Mesothelial cell of epicardium (in vitro differentiated cells): Measurements from ENCODE around the gene DAB2IP. TPM values are rescaled to one million over a fixed set of nuclear protein-coding genes. Genes with fewer than 3 reads are reported as not detected.

Experiments
- DNase-seq, 2 experiments: peaks; one replicate each; pipeline ENCODE4 v3.0.0; 2021; ENCODE audit warnings: low spot score in 2 of 2; ENCODE audit not compliant: unreplicated experiment in 2 of 2
- H3K27ac Mint-ChIP-seq: 2 replicates; pipeline ENCODE4 v1.8.0; 2021; ENCODE audit warnings: mixed read lengths
- H3K27me3 Mint-ChIP-seq: 2 replicates; pipeline ENCODE4 v1.8.0; 2021; ENCODE audit warnings: low read depth, mixed read lengths
- H3K36me3 Mint-ChIP-seq: 2 replicates; pipeline ENCODE4 v1.8.0; 2021; ENCODE audit warnings: mixed read lengths
- H3K4me1 Mint-ChIP-seq: 2 replicates; pipeline ENCODE4 v1.8.0; 2021; ENCODE audit warnings: mixed read lengths
- H3K4me3 Mint-ChIP-seq: 2 replicates; pipeline ENCODE4 v1.8.0; 2021; ENCODE audit warnings: mild to moderate bottlenecking, moderate library complexity, mixed read lengths
- H3K9me3 Mint-ChIP-seq: 2 replicates; pipeline ENCODE4 v1.8.0; 2021; ENCODE audit warnings: mixed read lengths
- total RNA-seq: library from RNA; stranded (reverse); gene quantifications from 3 replicates; pipeline ENCODE4 v1.2.1, GENCODE V29; 2021
- TF ChIP-seq, protein P1 (sequence below): fragments of 200-600 bp; sonication (generic); IDR thresholded peaks from one replicate; pipeline ENCODE4 v1.5.0; 2021; ENCODE audit warnings: antibody characterized with exemption; ENCODE audit not compliant: unreplicated experiment

DAB2IP gene
- total RNA-seq, 1 donor from 2014 or later: 75.7 TPM

- Mint-ChIP-seq H3K4me3 (peak overlapping the region; percentile 86), H3K9me3 (no peaks in the 10 kb centered on the region), H3K27ac (peak overlapping the region; percentile 92), H3K4me1 (peaks cover 44% of the 10 kb centered on the region), H3K27me3 (no peaks in the 10 kb centered on the region), H3K36me3 (peaks cover 3% of the 10 kb centered on the region)
- TF ChIP-seq, protein P1, sequence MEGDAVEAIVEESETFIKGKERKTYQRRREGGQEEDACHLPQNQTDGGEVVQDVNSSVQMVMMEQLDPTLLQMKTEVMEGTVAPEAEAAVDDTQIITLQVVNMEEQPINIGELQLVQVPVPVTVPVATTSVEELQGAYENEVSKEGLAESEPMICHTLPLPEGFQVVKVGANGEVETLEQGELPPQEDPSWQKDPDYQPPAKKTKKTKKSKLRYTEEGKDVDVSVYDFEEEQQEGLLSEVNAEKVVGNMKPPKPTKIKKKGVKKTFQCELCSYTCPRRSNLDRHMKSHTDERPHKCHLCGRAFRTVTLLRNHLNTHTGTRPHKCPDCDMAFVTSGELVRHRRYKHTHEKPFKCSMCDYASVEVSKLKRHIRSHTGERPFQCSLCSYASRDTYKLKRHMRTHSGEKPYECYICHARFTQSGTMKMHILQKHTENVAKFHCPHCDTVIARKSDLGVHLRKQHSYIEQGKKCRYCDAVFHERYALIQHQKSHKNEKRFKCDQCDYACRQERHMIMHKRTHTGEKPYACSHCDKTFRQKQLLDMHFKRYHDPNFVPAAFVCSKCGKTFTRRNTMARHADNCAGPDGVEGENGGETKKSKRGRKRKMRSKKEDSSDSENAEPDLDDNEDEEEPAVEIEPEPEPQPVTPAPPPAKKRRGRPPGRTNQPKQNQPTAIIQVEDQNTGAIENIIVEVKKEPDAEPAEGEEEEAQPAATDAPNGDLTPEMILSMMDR: no peak
- peak; percentile 38 to 69 for DNase-seq
Observed at GRCh38 chr9:121652021-121652837, 795 bp downstream of the DAB2IP start.

DNA sequence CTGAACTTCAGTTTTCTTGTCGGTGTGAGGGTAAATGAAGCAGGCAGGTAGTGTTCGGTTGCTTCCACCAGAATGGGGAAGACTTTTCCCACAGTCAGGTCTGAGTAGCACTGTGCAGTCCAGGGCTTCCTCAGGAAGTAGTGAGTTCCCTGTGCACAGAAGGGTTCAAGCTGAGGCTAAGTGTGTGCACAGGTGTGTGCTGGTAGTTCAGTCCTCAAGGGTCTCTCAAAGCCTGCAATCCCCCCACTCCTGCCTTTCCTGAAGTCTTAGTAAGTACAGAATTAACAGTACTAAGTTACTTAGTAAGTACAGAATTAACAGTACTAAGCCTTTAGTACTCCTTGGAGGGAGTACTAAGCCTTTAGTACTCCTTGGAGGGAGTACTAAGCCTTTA lies 1.4 kb downstream of the DAB2IP start:
- Mint-ChIP-seq H3K4me3 (peak overlapping the region; percentile 86), H3K9me3 (no peaks in the 10 kb centered on the region), H3K27ac (peak overlapping the region; percentile 92), H3K4me1 (peaks cover 43% of the 10 kb centered on the region), H3K36me3 (peaks cover 3% of the 10 kb centered on the region), H3K27me3 (no peaks in the 10 kb centered on the region)
- TF ChIP-seq, protein P1: no peak
- DNase-seq: no peak

- H3K27ac Mint-ChIP-seq: no peak overlapping the region
- TF ChIP-seq, protein P1: no peak
- peaks cover 30% of the 10 kb centered on the region for H3K4me1 Mint-ChIP-seq
- no peaks in the 10 kb centered on the region for H3K27me3 Mint-ChIP-seq
- H3K4me3 Mint-ChIP-seq: no peak overlapping the region
- peaks cover 3% of the 10 kb centered on the region for H3K36me3 Mint-ChIP-seq
- no peak for DNase-seq
- no peaks in the 10 kb centered on the region for H3K9me3 Mint-ChIP-seq
Observed at GRCh38 chr9:121654499-121655140, 3.2 kb downstream of the DAB2IP start.

DNA sequence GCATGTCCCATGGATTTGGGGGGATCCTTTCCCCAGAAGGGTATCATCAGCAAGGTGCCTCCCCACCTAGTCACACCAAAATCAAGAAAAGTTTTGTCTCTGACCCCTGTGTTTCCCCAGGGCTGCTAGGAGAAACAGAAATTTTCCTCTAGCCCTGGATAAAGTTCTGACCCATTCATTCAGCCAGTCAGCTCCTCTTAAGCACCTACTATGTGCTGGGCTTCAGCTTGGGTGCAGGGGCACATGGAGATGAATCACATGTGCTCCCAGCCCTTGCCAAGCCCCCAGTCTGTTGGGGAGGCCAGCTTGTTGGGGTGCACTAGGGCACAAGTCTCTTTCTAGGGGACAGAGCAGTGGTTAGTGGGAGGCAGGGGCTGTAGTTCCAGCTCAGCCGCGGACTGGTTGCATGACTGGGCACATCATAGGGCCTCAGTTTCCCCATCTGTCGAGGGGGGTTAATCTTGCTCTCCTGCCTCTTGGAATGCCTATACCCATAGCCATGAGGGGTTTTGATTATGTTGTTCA lies 3.9 kb downstream of the DAB2IP start:
- H3K4me3 Mint-ChIP-seq: no peak overlapping the region
- TF ChIP-seq, protein P1: no peak
- H3K27ac Mint-ChIP-seq: peak overlapping the region; percentile 34
- no peaks in the 10 kb centered on the region for H3K9me3 Mint-ChIP-seq
- no peaks in the 10 kb centered on the region for H3K27me3 Mint-ChIP-seq
- no peak for DNase-seq
- H3K4me1 Mint-ChIP-seq: peaks cover 23% of the 10 kb centered on the region
- peaks cover 3% of the 10 kb centered on the region for H3K36me3 Mint-ChIP-seq

- Mint-ChIP-seq H3K4me3 (no peak overlapping the region), H3K27ac (no peak overlapping the region), H3K36me3 (peaks cover 3% of the 10 kb centered on the region), H3K9me3 (no peaks in the 10 kb centered on the region), H3K27me3 (no peaks in the 10 kb centered on the region), H3K4me1 (peaks cover 15% of the 10 kb centered on the region)
- DNase-seq: no peak
- TF ChIP-seq, protein P1: no peak
Observed at GRCh38 chr9:121656941-121657470, 5.6 kb downstream of the DAB2IP start.
